Inflammatory macrophage treated with lipopolysaccharide for 1 hour (primary cell): ENCODE measurements around the gene NKX2-2.

Experiments
- DNase-seq, 2 donors: peaks; one replicate each; pipeline ENCODE4 v3.0.0-alpha.2; 2020 to 2022

The NKX2-2 gene

GRCh38 chr20:21521596-21522480, 8.0 kb upstream of the NKX2-2 start:
- no peak for DNase-seq

- no peak for DNase-seq
These were observed 7.1 kb upstream of the NKX2-2 start for GRCh38 chr20:21520702-21521595.

- DNase-seq = no peak
These were observed 5.3 kb upstream of the NKX2-2 start for GRCh38 chr20:21519136-21519584.

- DNase-seq = no peak
These were observed 4.6 kb upstream of the NKX2-2 start for GRCh38 chr20:21518292-21518991.

- no peak for DNase-seq
These were observed 3.9 kb upstream of the NKX2-2 start for GRCh38 chr20:21517566-21518277.

- no peak for DNase-seq
These were observed 3.1 kb upstream of the NKX2-2 start for GRCh38 chr20:21516861-21517565.

- no peak for DNase-seq
These were observed 2.3 kb upstream of the NKX2-2 start for GRCh38 chr20:21516180-21516567.

- DNase-seq = no peak
These were observed 1.7 kb upstream of the NKX2-2 start for GRCh38 chr20:21515300-21516179.

GRCh38 chr20:21514553-21515251, 838 bp upstream of the NKX2-2 start:
- no peak for DNase-seq

GRCh38 chr20:21513181-21513663, 642 bp downstream of the NKX2-2 start:
- no peak for DNase-seq

- no peak for DNase-seq
These were observed 1.2 kb downstream of the NKX2-2 start for GRCh38 chr20:21512634-21513180.

GRCh38 chr20:21511850-21512633, 1.8 kb downstream of the NKX2-2 start:
- DNase-seq = no peak

GRCh38 chr20:21511485-21511849, 2.4 kb downstream of the NKX2-2 start:
- no peak for DNase-seq

GRCh38 chr20:21510414-21511384, 3.2 kb downstream of the NKX2-2 start:
- DNase-seq = no peak

GRCh38 chr20:21509597-21510371, 4.1 kb downstream of the NKX2-2 start:
- no peak for DNase-seq

GRCh38 chr20:21509079-21509596, 4.7 kb downstream of the NKX2-2 start:
- no peak for DNase-seq
